Panc1 (cell line): ENCODE measurements around the gene MACROD2.

Experiments
- CTCF ChIP-seq: fragments of 450-650 bp; IDR thresholded peaks from 2 replicates; pipeline ENCODE4 v1.5.1; 2017; ENCODE audit warnings: mild to moderate bottlenecking
- REST ChIP-seq, 2 experiments: IDR thresholded peaks; 2 replicates each; pipeline ENCODE4 v1.6.1; 2011 to 2012; ENCODE audit warnings: low read depth in 2 of 2, control low read depth in 1 of 2, low read length in 1 of 2, mild to moderate bottlenecking in 1 of 2, moderate library complexity in 1 of 2; ENCODE audit not compliant: insufficient read depth in 1 of 2
- SIN3A ChIP-seq: IDR thresholded peaks from 2 replicates; pipeline ENCODE4 v1.6.1; 2012; ENCODE audit warnings: low read depth, mild to moderate bottlenecking, low read length, moderate library complexity, borderline replicate concordance; ENCODE audit not compliant: insufficient read depth

GRCh38 chr20:15795305-15796019 lies 1800.1 kb downstream of the MACROD2 start:
- no peak for TF ChIP-seq CTCF
- no peak for TF ChIP-seq SIN3A
- TF ChIP-seq REST (IDR thresholded peaks at IDR 0.05; ENCODE audit: insufficient read depth in 1 of 2, low read depth in 2 of 2, low read length in 1 of 2): no peak
